ENCODE data around the gene SPOCK1. TPM values are rescaled to one million over a fixed set of nuclear protein-coding genes. Genes with fewer than 3 reads are reported as not detected.

SPOCK1 gene
- polyA plus RNA-seq, 2 of the 4 experiments (the other 2 are of a cell fraction) = 28.9 to 40.8 TPM

GRCh38 chr5:137466889-137467288, 32.2 kb downstream of the SPOCK1 start:
- no peak for DNase-seq (ENCODE audit: low read depth in 1 of 2, low spot score in 1 of 2)
- Histone ChIP-seq H3K4me3 (no peak overlapping the region), H3K4me1 (peaks cover 25% of the 10 kb centered on the region), H3K4me2 (no peak overlapping the region), H3K27ac (peak overlapping the region in 1 of 2 experiments; percentile 50; a peak in 2 of 6 replicates), H3K9me3 (no peaks in the 10 kb centered on the region)
- no peak for ATAC-seq
- CTCF ChIA-PET = interaction anchor here (0.9 to 1.9 kb wide), 4 partner anchors 9 to 147 kb away, joined by 3 to 8 read pairs (median 4); partner anchors contain the start of gene SPOCK1
- no peak for FAIRE-seq
- POLR2A ChIA-PET = no interaction called here
- WGBS (ENCODE audit: missing lambda C conversion rate) = 46% methylated on average over 3 of the region's 3 CpGs
- TF ChIP-seq MAX (IDR thresholded peaks at IDR 0.05) (0 out of 2 replicates have a peak, but pooled peaks have one; percentile 16), USF2 (IDR thresholded peaks at IDR 0.05) (no peak)

- ChIA-PET POLR2A (no interaction called here), CTCF (interaction anchor here (1.0 to 1.9 kb wide), 4 partner anchors 8 to 33 kb away, joined by 3 to 8 read pairs (median 6); partner anchors contain the start of gene SPOCK1)
- Histone ChIP-seq H3K4me2 (no peak overlapping the region), H3K4me3 (no peak overlapping the region), H3K4me1 (peaks cover 15% of the 10 kb centered on the region), H3K27ac (no peak overlapping the region), H3K9me3 (no peaks in the 10 kb centered on the region)
- WGBS (ENCODE audit: missing lambda C conversion rate) = 6% methylated on average over 1 of the region's 1 CpG
- peak; percentile 77 for FAIRE-seq
- TF ChIP-seq ELK1 (IDR thresholded peaks at IDR 0.05; ENCODE audit: low read depth, low read length) (no peak), REST (IDR thresholded peaks at IDR 0.05) (no peak)
- DNase-seq (ENCODE audit: low read depth in 1 of 2, low spot score in 1 of 2) = no peak
- ATAC-seq = no peak
These were observed 33.2 kb downstream of the SPOCK1 start for GRCh38 chr5:137465930-137466329.

GRCh38 chr5:137462816-137463520, 36.2 kb downstream of the SPOCK1 start:
- TF ChIP-seq CHD4 (IDR thresholded peaks at IDR 0.05; ENCODE audit: borderline replicate concordance) = no peak
- TF ChIP-seq MYC (IDR thresholded peaks at IDR 0.05; ENCODE audit: borderline replicate concordance, low read length) = no peak
- TF ChIP-seq SREBF2 (IDR thresholded peaks at IDR 0.05) = no peak
- TF ChIP-seq KDM5A (IDR thresholded peaks at IDR 0.05) = no peak
- TF ChIP-seq BCL3 (IDR thresholded peaks at IDR 0.05) = no peak
- TF ChIP-seq PHF8 (IDR thresholded peaks at IDR 0.05; ENCODE audit: borderline replicate concordance, low read depth) = no peak
- no peak for TF ChIP-seq PBX3 (IDR thresholded peaks at IDR 0.05)
- TF ChIP-seq RFX5 (IDR thresholded peaks at IDR 0.05) = no peak
- TF ChIP-seq NR3C1 (IDR thresholded peaks at IDR 0.05) = no peak
- no peak for TF ChIP-seq HDAC2 (IDR thresholded peaks at IDR 0.05)
- TF ChIP-seq TP53 (CRISPR knock-in tag; IDR thresholded peaks at IDR 0.05) = no peak
- TF ChIP-seq ZSCAN20 (CRISPR knock-in tag; IDR thresholded peaks at IDR 0.05) = no peak
- H3K4me3 ChIP-seq = no peak overlapping the region
- H3K27ac ChIP-seq = no peak overlapping the region
- DNase-seq (ENCODE audit: low read depth in 1 of 2, low spot score in 1 of 2) (no peak), FAIRE-seq (no peak), ATAC-seq (no peak)
- H3K9me3 ChIP-seq = no peaks in the 10 kb centered on the region
- peaks cover 2% of the 10 kb centered on the region; the same call in 1 of the 3 replicates for H3K4me1 ChIP-seq
- POLR2A ChIA-PET = no interaction called here
- no peak overlapping the region for H3K4me2 ChIP-seq
- CTCF ChIA-PET = interaction anchor here (0.5 to 4.3 kb wide), 3 partner anchors 35 to 229 kb away, joined by 3 to 30 read pairs (median 4); partner anchors contain the start of gene SPOCK1
- 40% methylated on average over 4 of the region's 4 CpGs for WGBS (ENCODE audit: missing lambda C conversion rate)
